NCI-H2227 (cell line): ENCODE measurements around the gene ARID3A.
"Not testable (repeated sequence)": the region's sequence is repeated elsewhere in the genome, so short reads cannot be mapped to it uniquely, and the experiment has no call there.

ENCODE experiments used
- DNase-seq: peaks from one replicate; lab custom pipeline; 2025; ENCODE audit not compliant: unreplicated experiment; lab: John Stamatoyannopoulos, UW

Gene ARID3A

DNA sequence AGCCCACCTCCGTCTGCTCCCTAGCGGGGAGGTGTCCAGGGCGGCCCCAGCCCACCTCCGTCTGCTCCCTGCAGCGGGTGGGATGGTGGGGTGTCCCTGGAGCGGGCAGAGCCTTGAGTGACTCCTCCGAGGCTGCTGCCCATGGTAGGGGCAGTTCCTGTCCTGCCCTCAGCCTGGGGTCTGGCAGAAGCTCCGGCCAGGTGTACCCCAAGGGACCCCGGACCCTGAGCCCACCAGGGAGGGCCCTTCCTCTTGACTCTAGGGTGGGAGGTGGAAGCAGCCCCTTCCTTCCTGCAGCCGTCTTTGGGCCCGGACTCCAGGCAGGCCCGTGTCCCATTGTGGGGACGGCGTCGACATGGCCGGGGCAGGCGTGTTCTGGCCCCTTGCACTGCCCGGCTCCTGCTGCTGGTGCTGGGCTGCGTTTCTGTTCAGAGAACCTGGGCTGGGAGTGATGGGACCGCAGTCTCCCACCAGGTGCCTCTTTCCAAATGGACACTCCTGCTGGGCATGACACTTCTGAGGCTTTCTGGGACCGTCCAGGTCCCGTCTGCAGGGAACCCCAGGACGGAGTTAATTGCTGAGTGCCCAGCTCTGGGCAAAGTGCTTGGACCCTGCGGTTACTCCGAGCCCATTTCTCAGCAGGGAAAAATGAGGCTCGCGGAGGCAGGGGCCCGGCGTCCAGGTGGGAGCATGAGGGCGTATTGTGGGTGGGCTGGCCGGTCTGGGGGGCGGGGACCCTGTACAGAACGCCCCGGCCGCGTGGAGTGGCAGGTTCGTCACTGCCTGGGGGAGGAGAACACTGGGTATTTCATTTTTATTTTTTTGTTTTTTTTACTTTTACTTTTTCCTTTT, 19.8 kb downstream of the ARID3A start:
- no peak for DNase-seq

DNA sequence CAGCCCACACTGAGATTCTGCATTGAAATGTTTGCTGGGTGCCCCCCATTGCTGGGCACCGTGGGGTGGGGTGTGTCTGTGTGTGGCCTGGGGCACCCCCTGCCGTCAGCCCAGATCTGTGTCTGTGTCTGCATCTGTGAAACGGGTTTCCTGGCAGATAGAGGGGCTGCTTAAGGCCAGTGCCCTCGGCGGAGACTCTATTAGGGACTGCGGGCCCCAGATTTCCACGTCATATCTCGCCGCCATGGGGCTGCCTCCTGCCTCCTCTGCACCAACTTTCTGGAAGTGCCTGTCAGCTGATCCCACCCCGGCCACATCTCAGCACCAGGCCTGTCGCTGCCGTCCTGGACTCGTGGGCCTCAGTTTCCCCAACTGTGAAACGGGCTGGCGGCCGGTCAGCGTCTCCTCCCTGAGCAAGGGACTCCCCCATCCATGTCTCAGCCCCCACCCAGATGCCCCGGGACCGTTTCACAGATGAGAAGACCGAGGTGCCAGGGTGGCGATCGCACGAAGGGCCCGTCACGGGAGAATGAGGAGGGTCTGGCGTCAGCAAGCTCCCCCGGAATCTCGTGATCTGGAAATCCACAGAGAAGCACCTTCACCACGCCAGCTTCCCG, 21.4 kb downstream of the ARID3A start:
- DNase-seq = no peak

DNA sequence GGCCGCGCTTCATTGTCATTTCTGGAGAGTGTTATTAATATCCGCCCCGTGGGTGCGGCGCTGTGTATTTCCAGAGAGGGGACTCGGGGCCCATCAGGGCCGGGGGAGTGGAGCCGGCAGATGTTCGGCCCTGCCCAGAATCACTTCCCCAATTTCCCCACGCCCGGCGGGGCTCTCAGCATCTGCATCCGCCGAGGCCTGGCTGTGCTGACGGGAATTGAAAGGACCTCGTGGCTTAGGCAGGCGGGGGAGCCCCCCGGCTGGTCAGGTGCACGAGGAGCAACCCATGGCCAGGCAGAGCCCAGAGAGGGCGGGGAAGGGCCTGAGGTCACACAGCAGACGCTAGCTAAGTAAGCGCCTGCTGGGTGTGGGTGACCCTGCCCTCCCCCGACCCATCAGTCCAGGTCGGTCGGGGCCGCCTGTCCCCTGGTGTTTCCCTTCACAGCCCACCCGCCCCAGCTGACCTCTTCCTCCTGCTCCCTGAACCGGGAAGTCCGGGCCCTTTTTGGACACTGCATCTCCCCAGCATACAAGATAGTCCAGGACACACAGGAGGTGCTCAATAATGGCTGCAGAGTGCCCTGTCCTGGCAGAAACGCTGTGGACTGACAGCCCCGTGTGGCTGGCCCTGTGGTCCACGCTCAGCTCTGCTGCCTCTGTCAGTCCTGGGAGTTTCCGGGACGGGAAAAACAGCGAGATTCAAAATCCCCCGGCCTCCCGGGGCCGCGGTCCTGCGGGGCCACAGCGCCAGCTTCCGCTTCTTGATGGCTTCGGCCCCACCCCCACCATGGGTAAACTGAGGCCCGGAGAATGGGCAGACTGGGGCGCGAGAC, 22.1 kb downstream of the ARID3A start:
- DNase-seq = no peak

- DNase-seq = no peak
Measured at GRCh38 chr19:948842-949496, 23.1 kb downstream of the ARID3A start.

GRCh38 chr19:950352-951066, 24.7 kb downstream of the ARID3A start:
- DNase-seq = no peak

DNA sequence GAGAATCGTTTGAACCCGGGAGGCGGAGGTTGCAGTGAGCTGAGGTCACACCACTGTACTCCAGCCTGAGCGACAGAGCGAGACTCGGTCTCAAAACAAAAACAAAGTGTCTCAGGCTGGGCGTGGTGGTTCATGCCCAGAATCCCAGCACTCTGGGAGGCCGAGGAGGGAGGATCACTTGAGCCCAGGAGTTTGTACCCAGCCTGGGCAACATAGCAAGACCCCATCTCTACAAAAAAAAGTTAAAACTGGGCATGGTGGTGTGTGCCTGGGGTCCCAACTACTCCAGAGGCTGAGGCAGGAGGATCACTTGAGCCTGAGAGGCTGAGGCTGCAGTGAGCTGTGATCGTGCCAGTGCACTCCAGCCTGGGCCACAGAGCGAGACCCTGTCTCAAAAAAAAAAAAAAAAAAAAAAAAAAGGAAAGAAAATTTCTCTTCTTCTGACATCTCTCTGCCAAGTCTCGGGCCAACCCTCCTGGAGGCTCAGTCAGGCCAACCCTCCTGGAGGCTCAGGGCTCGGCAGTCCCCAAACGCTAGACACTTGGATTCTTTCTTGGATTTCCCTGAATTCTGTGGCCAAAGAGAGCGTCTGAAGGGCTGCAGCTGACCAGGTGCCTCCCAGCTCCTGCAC, 26.3 kb downstream of the ARID3A start:
- no peak for DNase-seq

DNA sequence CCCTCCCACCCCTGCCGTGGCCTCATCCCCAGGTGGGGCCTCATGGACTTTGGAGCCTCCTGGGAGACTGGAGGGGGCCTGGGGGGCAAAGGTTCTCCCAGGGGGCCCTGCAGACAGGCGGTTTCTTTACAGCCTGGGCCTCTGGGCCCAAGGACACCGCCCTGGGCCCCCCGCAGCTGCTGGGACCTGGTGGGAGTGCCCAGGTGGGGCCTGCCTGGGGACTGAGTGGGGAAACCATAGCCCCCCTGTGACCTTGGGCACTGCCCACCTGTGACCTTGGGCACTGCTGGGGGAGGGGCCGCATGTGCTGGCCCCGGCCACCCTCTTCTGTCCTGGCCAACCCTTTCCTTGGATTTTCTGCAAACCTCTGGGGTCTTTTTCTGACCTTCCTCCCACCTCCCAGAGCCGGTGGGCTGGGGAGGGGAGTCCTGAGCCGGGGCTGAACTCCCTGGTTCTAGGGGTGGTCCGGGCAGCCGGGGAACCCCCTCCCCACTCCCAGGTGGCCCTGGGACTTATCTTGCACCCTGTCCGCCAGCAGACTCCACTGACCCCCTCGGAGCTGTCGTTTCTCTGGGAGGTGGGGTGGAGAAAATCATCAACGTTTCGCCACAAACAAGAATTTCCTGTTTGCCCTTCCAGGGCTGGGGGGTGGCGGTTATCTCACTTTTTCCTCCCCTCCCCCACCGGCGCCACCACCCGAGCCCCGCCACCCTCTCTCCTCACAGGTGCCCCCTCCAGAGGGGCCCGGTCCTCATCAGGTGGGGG, 27.0 kb downstream of the ARID3A start:
- no peak for DNase-seq

DNA sequence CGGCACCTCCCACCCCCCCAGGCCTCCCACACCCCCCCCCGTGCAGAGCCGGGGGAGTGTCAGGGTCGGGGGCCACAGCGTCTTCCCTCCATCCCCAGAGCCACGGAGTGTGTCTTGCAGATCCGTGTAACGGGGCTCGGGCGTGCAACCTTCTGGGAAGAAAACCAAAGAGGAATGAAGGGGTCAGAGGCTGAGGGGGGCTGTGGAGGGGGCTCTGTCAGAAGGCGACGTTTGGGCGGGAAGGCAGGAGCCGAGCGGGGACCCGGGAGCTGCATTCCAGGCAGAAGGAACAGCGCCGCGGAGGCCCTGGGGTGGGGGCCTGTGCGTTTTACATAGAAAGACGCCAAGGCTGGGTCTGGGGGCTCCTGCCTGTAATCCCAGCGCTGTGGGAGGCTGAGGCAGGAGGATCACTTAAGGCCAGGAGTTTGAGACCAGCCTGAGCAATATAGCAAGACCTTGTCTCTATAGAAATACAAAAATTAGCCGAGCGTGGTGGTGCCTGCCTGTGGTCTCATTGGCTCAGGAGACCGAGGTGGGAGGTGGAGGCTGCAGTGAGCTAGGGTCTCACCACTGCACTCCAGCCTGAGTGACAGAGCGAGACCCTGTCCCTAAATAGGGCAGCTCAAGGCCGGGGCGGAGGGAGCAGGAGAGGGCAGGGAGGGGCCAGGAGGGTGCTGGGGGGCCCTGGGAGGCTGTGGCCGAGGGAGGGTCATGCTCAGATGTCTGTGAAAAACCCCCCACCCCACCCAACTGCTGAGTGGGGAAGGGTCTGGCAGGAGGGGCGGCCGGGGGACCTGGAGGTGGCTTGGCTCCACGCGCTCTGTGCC, 27.8 kb downstream of the ARID3A start:
- no peak for DNase-seq

GRCh38 chr19:954272-954671, 28.4 kb downstream of the ARID3A start:
- no peak for DNase-seq

DNA sequence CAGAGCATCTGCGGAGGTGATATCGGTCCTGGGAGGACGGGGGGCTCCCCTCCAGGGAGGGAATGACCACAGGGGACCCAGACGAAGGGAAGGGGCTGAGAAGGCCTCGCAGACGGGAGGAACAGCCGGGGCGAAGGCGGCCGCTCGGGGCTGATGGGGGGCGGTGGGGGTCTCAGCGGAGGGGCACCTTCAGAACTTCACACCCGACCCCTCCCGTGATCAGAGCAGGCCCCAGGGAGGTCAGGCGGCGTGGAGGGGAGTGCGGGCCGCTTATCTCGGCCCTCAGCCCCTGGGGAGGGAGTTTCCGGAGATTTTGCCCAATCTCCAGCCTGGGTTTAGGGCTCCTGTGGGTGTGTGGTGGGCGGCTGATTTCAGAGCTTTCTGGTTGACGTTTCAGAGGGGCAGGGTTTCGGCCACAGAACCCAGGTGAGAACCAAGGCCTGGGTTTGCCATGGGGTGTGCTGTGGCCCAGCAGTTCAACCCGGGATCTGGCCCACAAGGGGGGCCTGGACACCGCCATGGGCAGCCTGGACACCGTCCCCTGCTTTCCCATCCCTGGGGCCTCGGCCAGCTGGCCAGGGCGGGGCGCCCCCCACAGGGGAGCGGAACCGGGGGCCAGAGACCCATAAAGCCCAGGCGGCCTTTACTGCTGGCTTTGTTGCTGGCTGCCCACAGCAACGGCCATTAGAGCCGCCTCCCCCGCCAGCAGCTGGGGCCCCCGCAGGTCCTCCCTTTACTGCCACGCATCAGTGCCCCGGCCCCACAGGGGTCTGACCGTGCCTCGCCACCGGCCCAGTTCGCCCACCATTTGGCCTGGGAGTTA, 29.0 kb downstream of the ARID3A start:
- no peak for DNase-seq

GRCh38 chr19:955803-956765, 30.2 kb downstream of the ARID3A start:
- no peak for DNase-seq

DNA sequence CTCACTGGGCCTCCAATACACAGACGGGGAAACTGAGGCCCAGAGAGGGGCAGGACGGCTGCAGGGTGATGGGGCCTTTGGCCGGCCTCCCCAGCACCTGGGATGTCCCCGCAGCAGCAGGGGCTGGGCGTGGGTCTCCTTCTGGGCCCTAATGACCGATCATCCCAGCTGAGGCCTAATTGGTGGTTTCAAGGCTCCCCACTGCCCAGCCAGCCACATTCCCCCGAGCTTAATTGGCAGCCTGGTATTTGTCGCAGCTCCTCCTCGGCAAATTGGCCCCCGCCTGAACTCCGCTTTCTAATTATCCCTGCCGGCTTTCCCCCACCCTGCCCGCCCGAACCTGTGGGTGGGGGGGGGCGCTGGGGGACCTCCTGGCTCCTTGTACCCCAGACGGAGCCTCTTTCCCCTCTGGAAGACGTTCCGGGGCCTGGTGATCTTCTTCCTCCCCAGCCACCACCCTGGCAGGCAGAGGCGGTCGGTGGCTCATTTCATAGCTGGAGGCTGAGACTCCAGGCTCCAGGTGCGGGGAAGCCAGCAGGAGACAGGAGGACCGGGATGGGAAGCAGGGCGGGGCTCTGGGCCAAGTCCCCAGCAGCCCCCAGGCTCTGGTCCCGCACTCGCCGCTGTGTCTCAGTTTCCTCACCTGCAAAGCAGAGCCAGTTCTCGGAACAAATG, 31.1 kb downstream of the ARID3A start:
- DNase-seq = no peak

GRCh38 chr19:957578-957977, 31.7 kb downstream of the ARID3A start:
- not testable (repeated sequence) for DNase-seq

- no peak for DNase-seq
Measured at GRCh38 chr19:958967-959855, 33.4 kb downstream of the ARID3A start.

DNA sequence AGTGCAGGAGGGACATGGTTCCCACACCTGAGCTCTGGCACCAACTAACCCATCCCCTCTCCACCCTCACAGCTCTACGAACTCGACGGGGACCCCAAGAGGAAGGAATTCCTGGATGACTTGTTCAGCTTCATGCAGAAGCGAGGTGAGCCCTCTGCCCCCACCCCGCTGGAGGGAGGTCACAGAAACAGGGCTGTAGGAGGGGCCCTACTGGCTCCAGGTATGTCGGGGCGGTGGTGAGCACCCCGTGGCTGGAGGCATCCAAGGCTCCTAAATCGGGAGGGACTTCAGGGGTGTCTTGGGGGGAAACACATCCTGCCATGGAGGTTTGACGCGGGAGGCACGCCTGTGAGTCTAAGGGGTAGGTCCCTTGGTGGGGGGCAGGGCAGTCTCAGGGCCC, 34.2 kb downstream of the ARID3A start:
- DNase-seq = no peak
